Mononuclear cell (primary cell): Measurements from ENCODE around the gene CTBP2. TPM values are rescaled to one million over a fixed set of nuclear protein-coding genes. Genes with fewer than 3 reads are reported as not detected.
"Not testable (repeated sequence)": the region's sequence is repeated elsewhere in the genome, so short reads cannot be mapped to it uniquely, and the experiment has no call there.

Experiments
- H3K27me3 ChIP-seq: 2 replicates; pipeline ENCODE4 v1.6.0; 2011; ENCODE audit warnings: low read length, control low read depth; ENCODE audit not compliant: insufficient read depth
- H3K4me1 ChIP-seq: 2 replicates; pipeline ENCODE4 v1.5.1; 2011; ENCODE audit warnings: mild to moderate bottlenecking, low read length, control low read depth; ENCODE audit not compliant: insufficient read depth
- H3K4me3 ChIP-seq: 2 replicates; pipeline ENCODE4 v1.5.1; 2011; ENCODE audit warnings: mild to moderate bottlenecking, low read length, moderate library complexity
- H3K9me3 ChIP-seq: 2 replicates; pipeline ENCODE4 v1.5.1; 2011; ENCODE audit warnings: low read depth, mild to moderate bottlenecking, control low read depth, low read length
- total RNA-seq: library from RNA; depleted of rRNA; stranded (reverse); fragments of >200 nt; gene quantifications from one replicate; pipeline ENCODE4 v1.2.3, GENCODE V29; 2012

CTBP2 gene
- total RNA-seq, 1 donor, result 6.4 TPM

DNA sequence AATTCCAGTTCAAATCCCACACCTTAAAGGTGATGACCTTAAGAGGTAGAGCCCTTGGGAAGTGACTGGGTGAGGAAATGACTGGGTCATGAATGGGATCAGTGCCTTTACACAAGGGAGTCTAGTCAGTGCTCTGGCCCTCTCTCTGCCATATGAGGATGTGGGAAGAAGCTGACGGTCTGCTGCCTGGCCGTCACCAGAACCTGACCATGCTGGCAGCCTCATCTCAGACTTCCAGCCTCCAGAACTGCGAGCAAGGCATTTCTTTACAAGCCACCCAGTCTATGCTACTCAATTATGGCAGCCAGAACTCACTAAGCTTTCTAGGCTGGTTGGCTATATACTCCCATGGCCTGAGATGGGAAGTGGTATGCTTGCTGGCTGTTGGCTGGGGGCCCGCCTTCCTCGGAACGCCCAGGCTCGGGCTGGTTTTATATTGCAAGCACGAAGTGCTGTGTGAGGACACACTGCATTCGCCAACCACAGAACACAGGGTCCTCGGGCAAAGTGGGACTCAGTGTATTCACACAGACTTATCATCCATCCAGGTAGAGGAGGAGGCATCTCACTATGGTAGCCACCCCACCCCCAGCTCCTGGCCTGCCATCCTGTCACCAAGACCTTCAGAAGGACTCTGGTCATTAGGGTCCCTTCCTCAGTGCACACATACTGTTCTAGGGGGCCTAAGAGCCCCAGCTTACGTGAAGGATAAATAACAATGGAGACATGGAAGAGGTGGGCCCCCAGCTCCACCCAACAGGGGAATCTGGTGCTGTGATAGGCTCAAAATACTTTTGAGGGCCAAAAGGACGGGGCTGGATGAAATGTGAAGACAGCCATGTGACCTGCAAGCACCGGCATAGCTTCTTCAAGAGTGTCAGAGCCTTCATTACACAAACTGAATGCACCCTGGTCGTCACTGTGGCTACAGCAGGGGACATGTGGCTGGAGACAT is 169.4 kb downstream of the CTBP2 start:
- no peaks in the 10 kb centered on the region for H3K4me1 ChIP-seq
- H3K9me3 ChIP-seq, result no peaks in the 10 kb centered on the region
- H3K4me3 ChIP-seq, result no peak overlapping the region
- H3K27me3 ChIP-seq, result no peaks in the 10 kb centered on the region

DNA sequence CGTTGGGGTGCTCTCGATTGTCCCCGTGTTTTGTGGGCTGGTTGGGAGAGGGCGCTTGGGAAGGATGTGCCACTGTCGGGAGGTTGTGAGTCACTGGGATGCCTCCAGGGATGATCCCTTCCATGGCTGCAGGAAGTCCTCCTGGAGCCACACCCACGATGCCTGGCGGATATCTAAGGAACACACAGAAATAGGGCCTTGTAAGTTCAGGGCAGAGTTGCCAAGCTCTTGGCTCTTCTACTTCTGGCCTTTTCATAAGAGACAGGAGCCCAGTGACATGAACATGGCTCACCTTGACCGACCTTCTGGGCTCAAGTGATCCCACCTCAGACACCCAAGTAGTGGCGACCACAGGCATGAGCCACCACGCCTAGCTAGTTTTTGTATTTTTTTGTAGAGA is 170.8 kb downstream of the CTBP2 start:
- Histone ChIP-seq H3K27me3 (no peaks in the 10 kb centered on the region), H3K4me3 (no peak overlapping the region), H3K4me1 (no peaks in the 10 kb centered on the region), H3K9me3 (no peaks in the 10 kb centered on the region)

DNA sequence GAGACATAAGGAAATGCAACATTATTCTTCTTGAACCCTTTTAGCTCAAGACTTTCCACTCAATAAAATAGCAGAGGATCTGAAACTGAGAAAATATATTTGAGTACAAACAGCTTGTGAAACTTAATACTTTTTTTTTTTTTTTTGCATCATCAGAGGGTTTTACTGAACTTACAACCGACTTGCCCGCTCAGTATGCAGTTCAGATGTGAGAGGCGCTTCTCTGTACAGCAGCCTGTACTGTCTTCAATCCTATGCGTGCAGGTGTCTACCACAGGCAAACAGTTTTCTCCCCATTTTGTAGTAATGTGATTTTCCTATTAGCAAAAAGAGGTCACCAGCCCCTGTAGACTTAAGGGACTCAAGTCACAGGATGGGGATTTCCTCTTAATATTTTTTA is 171.6 kb downstream of the CTBP2 start:
- not testable (repeated sequence) for H3K4me3 ChIP-seq, H3K4me1 ChIP-seq, H3K27me3 ChIP-seq, H3K9me3 ChIP-seq

DNA sequence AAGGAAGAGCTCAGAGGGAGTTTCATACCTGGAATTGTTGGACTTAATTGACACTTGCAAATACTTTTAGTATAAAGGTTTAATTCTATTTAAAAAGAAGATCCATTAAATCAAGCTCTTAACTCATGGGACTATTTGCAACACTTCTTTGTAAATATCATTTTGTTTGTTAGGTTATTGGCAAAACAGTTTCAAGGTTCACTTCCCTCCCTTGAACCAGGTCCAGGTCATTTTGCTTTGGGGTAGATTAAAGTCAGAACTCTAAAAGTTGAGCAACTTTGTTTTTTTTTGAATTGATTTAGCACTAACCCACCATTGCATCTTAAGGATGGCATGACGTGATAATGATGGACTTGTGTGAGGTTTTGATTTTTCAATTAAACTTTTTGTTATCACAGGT is 172.6 kb downstream of the CTBP2 start:
- H3K4me1 ChIP-seq, result no peaks in the 10 kb centered on the region

DNA sequence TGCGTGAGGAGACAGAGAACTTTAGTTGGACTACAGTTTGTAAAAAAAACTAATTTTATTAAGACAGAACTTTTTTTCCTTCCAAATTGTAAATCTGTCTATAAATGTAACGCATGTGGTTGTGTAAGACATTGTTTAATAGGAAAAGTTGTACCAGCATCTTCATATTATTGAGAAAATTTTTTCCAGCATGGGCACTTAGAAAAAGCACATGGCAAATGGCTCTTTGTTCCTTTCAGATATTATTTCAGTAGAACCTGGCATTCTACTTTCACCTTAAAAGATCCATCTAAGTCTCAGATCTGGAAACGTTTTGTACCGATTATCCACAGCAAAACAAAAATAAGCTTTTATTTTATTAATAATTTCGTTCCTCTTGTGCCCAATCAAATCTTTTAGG is 175.2 kb downstream of the CTBP2 start:
- Histone ChIP-seq H3K4me1 (no peaks in the 10 kb centered on the region), H3K9me3 (no peaks in the 10 kb centered on the region), H3K4me3 (no peak overlapping the region), H3K27me3 (no peaks in the 10 kb centered on the region)

More for the DNA sequence above, 172.6 kb downstream of the CTBP2 start:
- Histone ChIP-seq H3K4me3 (no peak overlapping the region), H3K9me3 (no peaks in the 10 kb centered on the region), H3K27me3 (no peaks in the 10 kb centered on the region)

DNA sequence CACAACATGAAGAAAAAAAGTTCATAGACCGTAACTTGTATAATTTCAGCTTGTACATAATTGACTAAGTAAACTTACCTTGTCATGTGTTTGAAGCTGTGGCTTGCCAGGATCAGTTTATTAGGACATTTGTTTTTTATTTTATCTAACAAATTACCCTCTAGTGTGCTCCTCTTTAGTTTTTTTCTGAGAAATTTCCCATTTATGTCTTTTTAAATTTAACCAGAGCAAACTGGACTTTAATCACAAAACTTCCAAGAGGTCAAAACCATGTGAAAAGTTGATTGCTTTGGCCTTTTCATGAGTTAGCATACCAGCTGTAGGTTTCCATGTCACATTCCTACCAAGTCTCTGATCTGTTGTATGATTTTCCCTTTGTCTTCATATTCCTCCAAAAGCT is 176.0 kb downstream of the CTBP2 start:
- H3K4me3 ChIP-seq, result no peak overlapping the region
- no peaks in the 10 kb centered on the region for H3K27me3 ChIP-seq
- H3K4me1 ChIP-seq, result no peaks in the 10 kb centered on the region
- H3K9me3 ChIP-seq, result no peaks in the 10 kb centered on the region

DNA sequence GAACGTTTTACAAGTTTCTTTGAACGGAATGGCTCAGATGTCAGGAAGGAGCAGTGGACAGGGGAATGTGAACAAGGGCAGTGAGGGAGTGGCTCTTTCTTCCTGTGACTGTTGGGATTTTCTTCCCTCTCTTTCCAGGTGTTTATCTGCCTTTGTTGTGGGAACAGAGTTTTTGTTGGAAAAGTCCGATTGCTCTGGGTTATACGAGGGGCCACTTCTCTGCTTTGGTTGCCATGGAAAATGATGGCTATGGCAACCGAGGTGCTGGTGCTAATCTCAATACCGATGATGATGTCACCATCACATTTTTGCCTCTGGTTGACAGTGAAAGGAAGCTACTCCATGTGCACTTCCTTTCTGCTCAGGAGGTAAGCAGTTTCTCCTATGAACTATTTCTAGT is 177.0 kb downstream of the CTBP2 start:
- H3K4me1 ChIP-seq, result no peaks in the 10 kb centered on the region
- H3K9me3 ChIP-seq, result no peaks in the 10 kb centered on the region
- H3K27me3 ChIP-seq, result no peaks in the 10 kb centered on the region
- H3K4me3 ChIP-seq, result no peak overlapping the region

DNA sequence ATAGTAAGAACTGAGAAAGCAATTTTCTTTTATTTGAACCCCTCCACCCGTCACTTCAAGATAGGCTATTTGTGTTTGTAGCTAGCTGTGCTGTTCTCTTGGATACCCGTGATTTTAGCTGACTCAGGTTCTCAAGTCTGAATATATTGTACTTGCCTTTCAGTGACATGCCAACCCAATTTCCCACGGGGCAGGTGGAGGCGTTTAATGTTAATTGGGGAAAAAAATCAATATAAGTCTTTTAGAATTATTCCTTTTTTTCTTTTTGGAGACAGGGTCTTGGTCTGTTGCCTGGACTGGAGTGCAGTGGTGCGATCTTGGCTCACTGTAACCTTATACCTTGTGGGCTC is 182.0 kb downstream of the CTBP2 start:
- Histone ChIP-seq H3K4me1 (peaks cover 27% of the 10 kb centered on the region), H3K9me3 (no peaks in the 10 kb centered on the region), H3K4me3 (no peak overlapping the region), H3K27me3 (no peaks in the 10 kb centered on the region)

DNA sequence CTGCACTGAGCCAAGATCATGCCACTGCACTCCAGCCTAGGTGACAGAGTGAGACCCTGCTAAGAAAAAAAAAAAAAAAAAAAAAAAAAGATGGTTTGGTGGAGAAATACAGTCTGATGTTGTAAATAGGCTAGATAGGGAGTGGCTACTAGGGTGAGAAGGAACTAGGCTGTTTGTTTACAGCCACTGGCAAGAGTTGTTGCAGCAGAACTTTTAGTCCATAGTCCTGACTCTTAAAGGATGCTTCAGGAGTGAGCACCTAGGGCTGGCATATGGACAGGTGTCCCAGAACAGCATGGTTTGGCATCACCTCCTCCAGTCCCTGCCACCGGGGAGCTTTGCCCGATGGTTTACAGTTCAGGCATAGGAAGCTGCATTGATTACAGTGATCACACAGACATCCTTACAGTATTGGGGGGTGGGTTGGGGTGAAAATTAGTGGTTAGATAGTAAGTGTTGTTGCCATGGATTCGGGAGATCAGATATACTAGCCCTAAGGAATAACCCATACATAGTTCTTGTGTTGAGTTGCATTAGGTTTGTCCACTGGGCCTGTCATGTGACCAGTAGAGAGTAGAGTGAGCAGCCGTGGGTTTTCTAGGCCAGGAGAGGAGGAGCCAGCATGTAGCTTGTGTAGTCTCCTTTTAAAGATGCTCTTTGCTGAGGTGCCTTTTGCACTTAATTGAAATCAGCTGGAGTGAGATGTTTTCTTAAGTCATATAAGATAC is 182.6 kb downstream of the CTBP2 start:
- Histone ChIP-seq H3K27me3 (no peaks in the 10 kb centered on the region), H3K4me1 (peaks cover 27% of the 10 kb centered on the region), H3K4me3 (no peak overlapping the region), H3K9me3 (no peaks in the 10 kb centered on the region)

DNA sequence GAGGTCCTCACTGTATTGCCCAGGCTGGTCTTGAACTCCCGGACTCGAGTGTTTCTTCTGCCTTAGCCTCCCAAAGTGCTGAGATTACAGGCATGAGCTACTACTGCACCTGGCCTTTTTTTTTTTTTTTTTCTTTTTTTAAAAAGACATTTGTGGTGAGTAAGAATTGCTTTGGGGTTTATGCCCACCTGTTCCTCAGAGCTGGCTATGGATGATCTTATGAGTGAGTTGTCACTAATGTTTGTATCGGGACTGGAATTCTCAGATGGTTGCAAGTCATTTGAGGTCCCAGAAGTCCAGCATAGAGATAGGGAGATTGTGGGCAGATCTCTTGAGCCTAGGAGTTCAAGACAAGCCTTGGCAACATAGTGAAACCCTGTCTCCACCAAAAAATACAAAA is 183.2 kb downstream of the CTBP2 start:
- peaks cover 27% of the 10 kb centered on the region for H3K4me1 ChIP-seq
- H3K4me3 ChIP-seq, result no peak overlapping the region
- no peaks in the 10 kb centered on the region for H3K9me3 ChIP-seq
- H3K27me3 ChIP-seq, result no peaks in the 10 kb centered on the region

DNA sequence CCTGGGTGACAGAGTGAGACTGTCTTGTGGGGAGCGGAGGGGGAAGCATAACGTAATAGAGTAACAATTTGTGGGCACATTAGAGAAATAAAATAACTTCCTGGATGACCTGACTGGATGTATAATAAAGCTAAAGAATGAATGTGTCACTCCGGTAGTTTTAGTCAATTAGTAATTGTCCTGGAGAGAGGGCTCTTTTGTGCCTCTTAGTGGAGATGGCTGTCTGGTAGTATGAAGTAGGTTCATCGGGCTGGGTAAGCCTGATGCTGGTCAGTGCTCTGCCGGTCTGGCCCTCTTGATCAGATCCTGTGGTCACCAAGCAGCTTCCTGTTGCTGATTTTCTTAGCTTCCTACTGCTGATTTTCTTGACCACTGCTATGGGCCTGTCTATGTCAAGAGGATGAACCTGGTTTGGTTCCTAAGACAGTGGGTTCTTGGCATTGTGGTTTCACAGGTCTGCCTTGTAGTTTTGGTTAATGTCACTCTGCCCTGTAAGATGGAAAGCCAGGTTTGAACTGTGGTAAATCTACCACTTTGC is 184.3 kb downstream of the CTBP2 start:
- Histone ChIP-seq H3K9me3 (no peaks in the 10 kb centered on the region), H3K4me1 (peaks cover 30% of the 10 kb centered on the region), H3K4me3 (no peak overlapping the region)

DNA sequence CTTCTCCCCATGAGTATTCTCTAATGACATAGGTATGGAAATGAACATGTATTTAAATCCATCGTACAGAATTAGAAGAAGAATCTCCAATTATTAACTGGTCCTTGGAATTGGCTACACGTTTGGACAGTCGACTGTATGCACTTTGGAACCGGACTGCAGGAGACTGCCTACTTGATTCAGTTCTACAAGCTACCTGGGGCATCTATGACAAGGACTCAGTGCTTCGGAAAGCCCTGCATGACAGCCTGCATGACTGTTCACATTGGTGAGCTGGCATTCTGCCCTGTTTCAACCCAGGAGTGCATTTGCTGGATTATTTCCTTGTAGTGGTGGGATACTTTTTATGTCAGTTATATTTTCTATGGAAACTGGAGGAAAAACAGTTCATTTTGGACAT is 186.2 kb downstream of the CTBP2 start:
- Histone ChIP-seq H3K4me3 (no peak overlapping the region), H3K27me3 (no peaks in the 10 kb centered on the region), H3K4me1 (peaks cover 32% of the 10 kb centered on the region), H3K9me3 (no peaks in the 10 kb centered on the region)

More for the DNA sequence above, 184.3 kb downstream of the CTBP2 start:
- H3K27me3 ChIP-seq, result no peaks in the 10 kb centered on the region

DNA sequence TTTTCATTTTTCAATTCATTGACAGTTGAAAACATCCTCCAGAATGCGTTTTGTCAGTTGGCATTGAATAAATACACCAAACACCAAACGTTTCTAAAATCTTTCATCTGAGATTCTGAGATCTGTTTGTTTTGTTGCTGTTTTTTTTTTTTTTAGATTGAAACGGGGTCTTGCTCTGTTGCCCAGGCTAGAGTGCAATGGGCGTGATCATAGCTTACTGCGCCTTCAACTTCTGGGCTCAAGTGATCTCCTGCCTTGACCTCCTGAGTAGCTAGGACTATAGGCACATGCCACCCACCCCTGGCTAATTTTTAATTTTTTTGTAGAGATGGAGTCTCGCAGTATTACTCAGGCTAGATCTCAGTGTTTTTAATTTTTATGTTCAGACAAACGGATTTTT is 187.7 kb downstream of the CTBP2 start:
- no peak overlapping the region for H3K4me3 ChIP-seq
- no peaks in the 10 kb centered on the region for H3K9me3 ChIP-seq
- H3K27me3 ChIP-seq, result no peaks in the 10 kb centered on the region
- H3K4me1 ChIP-seq, result peaks cover 26% of the 10 kb centered on the region

DNA sequence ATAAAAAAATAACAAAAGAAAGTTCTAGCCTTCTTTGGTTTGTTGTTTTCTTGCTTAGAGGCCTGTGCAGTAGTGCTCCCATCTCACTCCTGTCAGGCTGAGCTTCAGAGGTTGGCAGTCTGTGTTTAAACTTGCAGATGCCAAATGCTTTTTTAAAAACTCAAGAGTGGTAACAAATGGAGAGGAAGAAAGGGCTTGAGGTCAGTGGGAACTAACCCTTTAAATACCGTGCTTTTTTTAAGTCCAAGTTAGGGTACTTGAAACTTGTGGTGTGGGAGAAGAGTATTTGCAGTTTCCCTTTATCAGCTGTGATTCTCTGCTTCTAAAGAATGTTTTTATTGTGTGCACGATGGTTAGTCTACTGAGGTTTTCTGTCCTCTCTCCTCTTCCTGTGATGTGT is 189.1 kb downstream of the CTBP2 start:
- Histone ChIP-seq H3K27me3 (no peaks in the 10 kb centered on the region), H3K4me3 (no peak overlapping the region)

DNA sequence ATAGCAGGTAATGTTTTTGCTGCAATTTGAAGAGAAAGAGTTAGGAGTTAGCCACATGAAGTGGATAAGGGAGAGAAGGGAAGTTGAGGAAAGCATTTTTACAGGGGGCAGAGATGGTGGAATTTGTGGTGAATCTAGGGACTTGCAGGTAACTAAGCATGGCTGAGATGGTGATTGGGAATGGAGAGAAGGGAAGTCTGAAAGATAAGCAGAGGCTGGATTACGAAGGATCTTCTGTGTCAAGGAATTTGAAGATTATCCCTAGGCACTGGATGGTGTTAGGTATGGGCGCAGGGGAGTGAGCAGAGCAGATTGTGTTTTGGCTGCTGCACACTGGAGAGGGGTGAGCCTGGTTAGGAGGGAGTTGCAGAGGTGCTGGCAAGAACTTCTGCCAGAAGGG is 193.1 kb downstream of the CTBP2 start:
- Histone ChIP-seq H3K9me3 (no peaks in the 10 kb centered on the region), H3K4me1 (peaks cover 4% of the 10 kb centered on the region), H3K4me3 (no peak overlapping the region), H3K27me3 (no peaks in the 10 kb centered on the region)

More for the DNA sequence above, 189.1 kb downstream of the CTBP2 start:
- H3K4me1 ChIP-seq, result peaks cover 12% of the 10 kb centered on the region
- H3K9me3 ChIP-seq, result no peaks in the 10 kb centered on the region
